Measurements from ENCODE around the gene ANO7. TPM values are rescaled to one million over a fixed set of nuclear protein-coding genes. Genes with fewer than 3 reads are reported as not detected.

ANO7 gene
- total and polyA plus RNA-seq, 2 of the 13 experiments (the other 11 are each of a cell fraction or from before 2014, with no cell fraction given) = 4.1 to 4.9 TPM

- TF ChIP-seq MXD3 (CRISPR knock-in tag; IDR thresholded peaks at IDR 0.05) = peak; percentile 38; the same call in 1 of the 2 replicates
- TF ChIP-seq SNAPC4 (CRISPR knock-in tag; IDR thresholded peaks at IDR 0.05) = no peak
- peak; percentile 95 for TF ChIP-seq NFYB (CRISPR knock-in tag; IDR thresholded peaks at IDR 0.05)
- peak; percentile 56; the same call in 1 of the 2 replicates for TF ChIP-seq GFI1 (CRISPR knock-in tag; IDR thresholded peaks at IDR 0.05; ENCODE audit: borderline replicate concordance)
- peak; percentile 55 for TF ChIP-seq DZIP1 (CRISPR knock-in tag; IDR thresholded peaks at IDR 0.05)
- TF ChIP-seq TFDP1 (CRISPR knock-in tag; IDR thresholded peaks at IDR 0.05; ENCODE audit: borderline replicate concordance) = peak; percentile 94; the same call in 1 of the 2 replicates
- TF ChIP-seq RAD21 (CRISPR knock-in tag; IDR thresholded peaks at IDR 0.05) = peak; percentile 64
- no peak for TF ChIP-seq SSRP1 (CRISPR knock-in tag; IDR thresholded peaks at IDR 0.05)
- no peak for TF ChIP-seq ZFP36L1 (CRISPR knock-in tag; IDR thresholded peaks at IDR 0.05)
- TF ChIP-seq MTF2 (CRISPR knock-in tag; IDR thresholded peaks at IDR 0.05; ENCODE audit: borderline replicate concordance) = 0 out of 2 replicates have a peak, but pooled peaks have one; percentile 59
- peak; percentile 22; the same call in 1 of the 2 replicates for TF ChIP-seq TCF7 (IDR thresholded peaks at IDR 0.05; ENCODE audit: low read depth)
- peak; percentile 27; the same call in 1 of the 2 replicates for TF ChIP-seq ZNF501 (CRISPR knock-in tag; IDR thresholded peaks at IDR 0.05)
- TF ChIP-seq ZSCAN29 (CRISPR knock-in tag; conservative IDR thresholded peaks at IDR 0.05) = peak; percentile 53
- no peak; the same call in 1 of the 2 replicates for TF ChIP-seq ZNF264 (CRISPR knock-in tag; IDR thresholded peaks at IDR 0.05)
- peak; percentile 61; the same call in 1 of the 2 replicates for TF ChIP-seq TOE1 (CRISPR knock-in tag; IDR thresholded peaks at IDR 0.05)
- peak; percentile 73; the same call in 1 of the 2 replicates for TF ChIP-seq ZNF232 (CRISPR knock-in tag; IDR thresholded peaks at IDR 0.05; ENCODE audit: borderline replicate concordance)
- no peak; the same call in 1 of the 2 replicates for TF ChIP-seq ZNF274 (CRISPR knock-in tag; IDR thresholded peaks at IDR 0.05)
Measured at GRCh38 chr2:241148891-241149674, 39.4 kb upstream of the ANO7 start, which contains the start of gene PASK (continued).
